OCI-LY7 (cell line): ENCODE results near the gene VAMP4.

Source experiments
- CTCF ChIP-seq: fragments of 200-600 bp; sonication (generic); conservative IDR thresholded peaks from 2 replicates; pipeline ENCODE4 v1.5.1; 2014; ENCODE audit warnings: mild to moderate bottlenecking, antibody characterized with exemption, low read length, moderate library complexity, mixed read lengths
- EZH2phosphoT487 ChIP-seq: fragments of 200-600 bp; sonication (generic); IDR thresholded peaks from 2 replicates; pipeline ENCODE4 v1.6.1; 2018; ENCODE audit warnings: low read depth, borderline replicate concordance, mild to moderate bottlenecking, mixed run types, antibody characterized with exemption, low read length, moderate library complexity, mixed read lengths

DNA sequence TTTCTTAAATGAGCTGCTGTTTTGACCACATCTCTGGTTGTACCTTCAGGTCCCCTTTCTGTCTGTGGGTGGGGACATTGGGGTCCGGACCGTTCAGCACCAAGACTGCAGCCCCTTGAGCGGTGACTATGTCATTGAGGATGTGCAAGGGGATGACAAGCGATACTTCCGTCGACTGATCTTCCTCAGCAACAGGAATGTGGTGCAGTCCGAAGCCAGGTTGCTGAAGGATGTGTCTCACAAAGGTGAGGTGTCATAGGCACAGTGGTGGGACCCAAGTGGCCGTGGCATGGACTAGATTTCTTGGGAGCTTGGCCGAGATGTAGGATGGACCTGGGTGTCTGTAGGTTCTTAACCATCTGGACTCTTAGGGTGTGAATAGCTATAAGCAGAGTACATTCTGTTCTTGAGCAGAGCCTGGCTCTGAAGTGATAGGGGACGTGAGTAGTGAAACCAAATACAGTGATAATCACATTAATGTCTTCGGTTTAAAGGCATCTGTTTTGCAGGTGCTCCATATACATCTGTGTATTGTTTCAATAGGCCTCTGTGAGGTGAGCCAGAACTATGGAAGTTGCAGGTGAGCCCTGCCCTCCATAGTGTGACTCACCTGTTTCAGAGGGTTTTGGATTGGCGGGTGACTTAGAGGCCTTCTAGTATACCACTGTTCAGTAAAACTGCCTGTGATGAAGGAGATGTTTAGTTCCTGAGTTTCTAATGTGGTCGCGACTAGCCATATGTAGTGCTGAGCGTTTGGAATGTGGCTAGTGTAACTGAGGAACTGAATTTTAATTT is 46.0 kb upstream of the VAMP4 start:
- no peak for TF ChIP-seq CTCF
- TF ChIP-seq EZH2phosphoT487, result no peak
